ENCODE results near the gene ST7. TPM values are rescaled to one million over a fixed set of nuclear protein-coding genes. Genes with fewer than 3 reads are reported as not detected.

The ST7 gene
- total and polyA plus RNA-seq, 5 donors from 2014 or later, result 7.3 to 15.5 (median 9.9) TPM

DNA sequence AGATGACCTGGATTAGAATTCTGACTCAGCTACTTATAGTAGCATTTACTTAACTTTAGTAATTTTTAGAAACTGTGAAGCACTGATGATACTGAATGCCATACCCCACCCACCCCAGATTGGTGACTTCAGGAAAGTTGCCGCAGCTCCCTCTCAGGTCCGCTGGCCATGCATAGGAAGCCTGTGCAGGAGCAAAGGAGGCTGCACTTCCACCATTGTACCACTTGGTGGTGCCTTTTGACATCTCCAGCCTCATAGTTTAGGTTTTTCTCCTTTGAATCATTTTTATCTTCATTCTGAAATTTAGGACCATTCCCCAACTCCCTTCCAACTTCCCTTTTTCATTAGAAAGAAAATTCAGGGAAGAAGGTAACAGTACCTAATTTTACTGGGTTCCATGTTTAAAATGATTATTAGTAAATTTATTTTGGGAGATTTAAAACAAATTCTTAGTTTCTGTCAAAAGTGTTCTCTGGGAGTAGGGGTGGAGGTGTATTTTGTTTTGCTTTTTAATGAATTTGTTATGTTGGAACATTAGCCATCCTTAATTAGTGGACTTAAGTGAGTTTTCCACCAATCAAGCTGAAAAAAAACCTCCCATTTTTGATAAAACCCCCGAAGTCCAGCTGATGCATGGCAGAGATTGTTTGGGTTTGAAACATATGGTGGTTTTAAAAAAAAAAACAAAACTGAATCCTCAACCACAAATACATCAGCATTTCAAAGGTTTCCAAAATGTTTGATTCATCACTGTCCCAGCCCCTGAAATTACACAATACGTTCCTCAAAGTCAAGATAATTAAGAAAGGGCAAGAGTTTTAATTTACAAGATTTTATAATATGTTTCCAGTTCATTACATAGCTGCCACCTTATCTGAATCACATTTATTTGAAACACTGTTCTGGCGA, 259.9 kb downstream of the ST7 start:
- no peak overlapping the region for H3K27ac ChIP-seq (ENCODE audit: insufficient read depth, low read length, poor library complexity, severe bottlenecking)
- no peak overlapping the region for H3K4me3 Mint-ChIP-seq

DNA sequence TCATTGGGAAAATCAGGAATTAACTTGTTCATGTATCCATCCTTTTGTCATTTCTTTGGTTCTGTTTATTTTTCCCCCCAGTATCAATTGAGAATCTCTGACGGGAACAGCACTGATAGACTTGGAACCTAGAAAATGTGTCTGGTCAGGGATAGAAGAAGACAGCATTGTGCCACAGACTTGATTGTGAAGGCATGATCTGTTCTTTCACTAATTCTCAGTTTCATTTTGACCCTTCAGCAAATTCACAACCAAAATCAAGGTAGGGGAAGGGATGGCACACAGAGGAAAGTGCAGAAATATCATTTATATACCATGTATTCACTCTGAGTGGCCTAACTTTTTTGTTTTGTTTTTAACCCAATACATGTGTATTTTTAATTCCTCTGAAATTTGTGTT, 262.7 kb downstream of the ST7 start:
- no peak overlapping the region for H3K27ac Mint-ChIP-seq
- Histone ChIP-seq H3K36me3 (ENCODE audit: control insufficient read depth, insufficient read depth, low read length) (peaks cover 2% of the 10 kb centered on the region), H3K27me3 (ENCODE audit: control insufficient read depth, insufficient read depth, low read length) (no peaks in the 10 kb centered on the region), H3K27ac (ENCODE audit: insufficient read depth, low read length, poor library complexity, severe bottlenecking) (no peak overlapping the region), H3K4me3 (ENCODE audit: low read depth, low read length) (no peak overlapping the region), H3K9me3 (ENCODE audit: control insufficient read depth in 2 of 2, low read length in 2 of 2) (no peaks in the 10 kb centered on the region), H3K4me1 (ENCODE audit: control insufficient read depth, insufficient read depth, low read length, poor library complexity, severe bottlenecking) (no peaks in the 10 kb centered on the region)
- H3K9me3 Mint-ChIP-seq, result no peaks in the 10 kb centered on the region
- peaks cover 9% of the 10 kb centered on the region for H3K36me3 Mint-ChIP-seq
- H3K27me3 Mint-ChIP-seq, result no peaks in the 10 kb centered on the region
- H3K4me1 Mint-ChIP-seq, result peaks cover 0 to 5% (median 0%) of the 10 kb centered on the region in 4 donors
- DNase-seq (no peak), ATAC-seq (ENCODE audit: low read depth in 2 of 2) (no peak)
- H3K4me3 Mint-ChIP-seq, result no peak overlapping the region

More for the DNA sequence above, 259.9 kb downstream of the ST7 start:
- Histone ChIP-seq H3K4me1 (ENCODE audit: control insufficient read depth, insufficient read depth, low read length, poor library complexity, severe bottlenecking) (no peaks in the 10 kb centered on the region), H3K36me3 (ENCODE audit: control insufficient read depth, insufficient read depth, low read length) (peaks cover 2% of the 10 kb centered on the region), H3K4me3 (ENCODE audit: low read depth, low read length) (no peak overlapping the region), H3K9me3 (ENCODE audit: control insufficient read depth in 2 of 2, low read length in 2 of 2) (no peaks in the 10 kb centered on the region), H3K27me3 (ENCODE audit: control insufficient read depth, insufficient read depth, low read length) (no peaks in the 10 kb centered on the region)
- DNase-seq (peak in 2 of 3 donors; percentile 23 to 49), ATAC-seq (ENCODE audit: low read depth in 2 of 2) (peak; percentile 59 to 61)
- no peaks in the 10 kb centered on the region for H3K9me3 Mint-ChIP-seq
- H3K36me3 Mint-ChIP-seq, result peaks cover 9% of the 10 kb centered on the region
- no peaks in the 10 kb centered on the region for H3K27me3 Mint-ChIP-seq
- H3K27ac Mint-ChIP-seq, result no peak overlapping the region
- H3K4me1 Mint-ChIP-seq, result peaks cover 0 to 5% (median 0%) of the 10 kb centered on the region in 4 donors

DNA sequence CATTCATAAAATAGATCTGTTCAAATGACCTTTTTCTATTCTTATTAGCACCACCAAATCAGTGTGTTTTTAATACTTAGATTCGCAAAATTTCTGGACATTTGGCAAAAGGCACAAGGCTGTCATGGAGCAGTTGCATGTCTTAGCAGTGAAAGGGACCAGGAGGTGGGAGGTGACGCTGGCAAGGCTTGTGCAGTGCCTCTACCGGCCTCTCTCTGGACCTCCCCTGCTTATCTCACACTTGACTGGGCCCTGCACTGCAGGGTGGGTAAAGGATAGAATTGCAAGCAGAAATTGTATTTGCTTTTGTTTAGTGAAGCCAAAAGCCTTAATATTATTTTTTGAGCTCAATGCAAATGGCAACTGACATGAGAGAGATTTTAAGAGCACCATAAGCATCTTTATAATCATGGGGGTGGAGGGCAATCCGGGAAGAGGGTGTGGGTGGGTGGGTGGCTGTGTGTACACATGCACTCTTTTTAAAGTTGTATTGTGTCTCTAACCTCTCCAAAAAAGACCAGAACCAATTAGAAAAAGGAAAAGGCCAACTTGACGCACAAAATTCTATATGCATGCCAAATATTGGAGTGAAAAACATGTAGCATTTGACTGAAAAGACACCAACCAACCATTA, 263.3 kb downstream of the ST7 start:
- H3K4me1 Mint-ChIP-seq, result peaks cover 0 to under 1% (median 0%) of the 10 kb centered on the region in 4 donors
- Histone ChIP-seq H3K4me3 (ENCODE audit: low read depth, low read length) (no peak overlapping the region), H3K4me1 (ENCODE audit: control insufficient read depth, insufficient read depth, low read length, poor library complexity, severe bottlenecking) (no peaks in the 10 kb centered on the region), H3K27ac (ENCODE audit: insufficient read depth, low read length, poor library complexity, severe bottlenecking) (no peak overlapping the region), H3K36me3 (ENCODE audit: control insufficient read depth, insufficient read depth, low read length) (no peaks in the 10 kb centered on the region), H3K27me3 (ENCODE audit: control insufficient read depth, insufficient read depth, low read length) (no peaks in the 10 kb centered on the region), H3K9me3 (ENCODE audit: control insufficient read depth in 2 of 2, low read length in 2 of 2) (no peaks in the 10 kb centered on the region)
- no peak for DNase-seq
- H3K9me3 Mint-ChIP-seq, result no peaks in the 10 kb centered on the region
- no peak overlapping the region for H3K27ac Mint-ChIP-seq
- H3K27me3 Mint-ChIP-seq, result no peaks in the 10 kb centered on the region
- no peak overlapping the region for H3K4me3 Mint-ChIP-seq
- ATAC-seq (ENCODE audit: low read depth in 2 of 2), result no peak
- peaks cover 9% of the 10 kb centered on the region for H3K36me3 Mint-ChIP-seq

DNA sequence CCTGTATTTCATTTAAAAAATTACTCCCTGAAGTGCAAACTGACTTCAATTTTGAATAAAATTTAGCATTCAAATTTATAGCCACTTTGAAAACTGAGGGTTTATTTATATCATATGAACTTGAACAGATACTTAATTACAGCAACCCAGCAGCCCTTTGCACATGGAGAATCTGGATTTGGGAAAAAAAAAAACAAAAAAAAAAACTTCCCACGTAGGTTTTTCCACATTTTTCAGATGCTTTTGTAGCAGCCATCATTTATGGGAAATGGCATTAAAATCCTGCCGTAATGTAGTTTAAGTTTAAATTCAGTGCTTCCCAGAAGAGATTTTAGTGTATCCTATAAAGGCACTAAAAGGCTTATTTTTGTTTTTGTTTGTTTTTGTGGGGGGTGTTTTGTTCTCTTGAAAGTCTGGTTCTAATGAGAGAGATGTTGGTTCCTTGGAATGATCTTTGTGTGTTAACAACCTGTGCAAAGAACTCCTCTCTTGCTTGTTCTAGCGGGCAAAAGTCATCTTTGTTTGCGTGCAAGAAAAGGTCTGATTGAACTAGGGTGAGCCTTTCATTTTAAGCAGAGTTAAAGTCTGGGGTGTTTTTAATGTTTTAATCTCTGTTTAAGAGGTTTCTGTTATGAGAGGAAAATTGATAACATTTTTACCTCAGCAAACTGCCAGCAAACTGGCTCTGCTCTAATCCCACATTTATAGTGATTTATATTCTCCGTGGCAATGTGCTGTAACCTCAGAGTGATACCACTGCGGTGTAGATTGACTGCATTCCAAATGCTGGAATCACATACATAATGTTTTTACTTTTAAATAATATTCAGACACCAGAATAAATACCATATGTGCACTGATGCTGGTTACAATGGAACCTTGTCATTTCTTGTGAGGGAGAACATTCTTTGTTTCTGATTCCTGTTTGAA, 264.1 kb downstream of the ST7 start:
- Histone ChIP-seq H3K27me3 (ENCODE audit: control insufficient read depth, insufficient read depth, low read length) (no peaks in the 10 kb centered on the region), H3K4me3 (ENCODE audit: low read depth, low read length) (no peak overlapping the region), H3K9me3 (ENCODE audit: control insufficient read depth in 2 of 2, low read length in 2 of 2) (no peaks in the 10 kb centered on the region), H3K4me1 (ENCODE audit: control insufficient read depth, insufficient read depth, low read length, poor library complexity, severe bottlenecking) (no peaks in the 10 kb centered on the region), H3K36me3 (ENCODE audit: control insufficient read depth, insufficient read depth, low read length) (no peaks in the 10 kb centered on the region), H3K27ac (ENCODE audit: insufficient read depth, low read length, poor library complexity, severe bottlenecking) (no peak overlapping the region)
- no peak for DNase-seq
- no peak for ATAC-seq (ENCODE audit: low read depth in 2 of 2)
- no peak overlapping the region for H3K27ac Mint-ChIP-seq
- no peaks in the 10 kb centered on the region for H3K9me3 Mint-ChIP-seq
- peaks cover 9% of the 10 kb centered on the region for H3K36me3 Mint-ChIP-seq
- H3K4me3 Mint-ChIP-seq, result no peak overlapping the region
- H3K4me1 Mint-ChIP-seq, result no peaks in the 10 kb centered on the region
- H3K27me3 Mint-ChIP-seq, result no peaks in the 10 kb centered on the region

DNA sequence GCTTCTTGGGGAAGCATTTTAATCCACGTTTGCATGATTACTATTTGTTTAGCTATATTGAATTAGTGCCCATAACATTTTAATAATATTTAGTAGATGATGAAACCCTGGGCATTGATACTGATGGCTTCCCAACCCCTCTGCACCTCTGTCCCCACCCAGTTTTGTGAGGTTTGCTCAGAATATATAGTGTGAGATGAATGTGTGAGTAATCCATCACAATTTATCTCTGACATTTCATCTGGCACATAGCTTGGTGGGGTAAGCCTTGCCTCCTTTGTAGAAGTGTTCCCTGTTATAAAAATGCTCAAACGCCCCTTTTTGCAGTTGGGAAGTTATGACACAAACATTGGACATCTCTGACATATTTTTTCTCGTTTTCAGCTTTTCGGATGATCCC, 265.4 kb downstream of the ST7 start:
- DNase-seq (no peak), ATAC-seq (ENCODE audit: low read depth in 2 of 2) (no peak)
- no peak overlapping the region for H3K4me3 ChIP-seq (ENCODE audit: low read depth, low read length)
- Mint-ChIP-seq H3K4me1 (no peaks in the 10 kb centered on the region), H3K27me3 (no peaks in the 10 kb centered on the region), H3K36me3 (peaks cover 21% of the 10 kb centered on the region), H3K27ac (no peak overlapping the region), H3K9me3 (peaks cover 0 to 1% (median 0%) of the 10 kb centered on the region in 7 donors), H3K4me3 (no peak overlapping the region)
- no peaks in the 10 kb centered on the region for H3K9me3 ChIP-seq (ENCODE audit: control insufficient read depth in 2 of 2, low read length in 2 of 2)
- no peaks in the 10 kb centered on the region for H3K27me3 ChIP-seq (ENCODE audit: control insufficient read depth, insufficient read depth, low read length)
- H3K36me3 ChIP-seq (ENCODE audit: control insufficient read depth, insufficient read depth, low read length), result peaks cover 3% of the 10 kb centered on the region
- no peaks in the 10 kb centered on the region for H3K4me1 ChIP-seq (ENCODE audit: control insufficient read depth, insufficient read depth, low read length, poor library complexity, severe bottlenecking)
- H3K27ac ChIP-seq (ENCODE audit: insufficient read depth, low read length, poor library complexity, severe bottlenecking), result no peak overlapping the region

DNA sequence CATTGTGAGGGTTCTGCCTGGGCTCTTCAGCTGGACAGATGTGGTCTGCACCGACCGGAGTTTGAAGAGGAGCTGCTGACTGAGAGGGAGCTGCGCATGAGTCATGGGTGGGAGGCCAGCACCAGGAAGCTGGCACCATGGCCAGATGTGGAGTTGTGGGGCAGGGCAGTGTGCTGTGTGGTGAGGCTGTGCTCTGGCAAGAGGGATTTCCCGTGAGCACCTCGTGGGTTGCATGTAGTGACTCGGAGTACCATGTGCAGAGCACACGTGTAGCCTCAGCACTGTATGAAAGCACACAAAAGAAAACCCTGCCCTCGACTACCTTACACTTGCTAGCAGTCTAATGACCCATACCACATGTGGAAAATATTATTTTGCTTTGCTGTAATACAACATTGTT, 266.2 kb downstream of the ST7 start:
- no peak overlapping the region for H3K27ac ChIP-seq (ENCODE audit: insufficient read depth, low read length, poor library complexity, severe bottlenecking)
- no peak for ATAC-seq (ENCODE audit: low read depth in 2 of 2)
- no peak overlapping the region for H3K4me3 ChIP-seq (ENCODE audit: low read depth, low read length)
- H3K9me3 Mint-ChIP-seq, result peaks cover 0 to 1% (median 0%) of the 10 kb centered on the region in 7 donors
- no peak for DNase-seq
- H3K36me3 ChIP-seq (ENCODE audit: control insufficient read depth, insufficient read depth, low read length), result peaks cover 3% of the 10 kb centered on the region
- H3K27ac Mint-ChIP-seq, result peak overlapping the region in 1 of 3 donors; percentile 70
- H3K9me3 ChIP-seq (ENCODE audit: control insufficient read depth in 2 of 2, low read length in 2 of 2), result no peaks in the 10 kb centered on the region
- H3K4me1 Mint-ChIP-seq, result no peaks in the 10 kb centered on the region
- no peaks in the 10 kb centered on the region for H3K27me3 Mint-ChIP-seq
- H3K4me3 Mint-ChIP-seq, result no peak overlapping the region
- no peaks in the 10 kb centered on the region for H3K27me3 ChIP-seq (ENCODE audit: control insufficient read depth, insufficient read depth, low read length)
- H3K4me1 ChIP-seq (ENCODE audit: control insufficient read depth, insufficient read depth, low read length, poor library complexity, severe bottlenecking), result no peaks in the 10 kb centered on the region
- peaks cover 21% of the 10 kb centered on the region for H3K36me3 Mint-ChIP-seq

DNA sequence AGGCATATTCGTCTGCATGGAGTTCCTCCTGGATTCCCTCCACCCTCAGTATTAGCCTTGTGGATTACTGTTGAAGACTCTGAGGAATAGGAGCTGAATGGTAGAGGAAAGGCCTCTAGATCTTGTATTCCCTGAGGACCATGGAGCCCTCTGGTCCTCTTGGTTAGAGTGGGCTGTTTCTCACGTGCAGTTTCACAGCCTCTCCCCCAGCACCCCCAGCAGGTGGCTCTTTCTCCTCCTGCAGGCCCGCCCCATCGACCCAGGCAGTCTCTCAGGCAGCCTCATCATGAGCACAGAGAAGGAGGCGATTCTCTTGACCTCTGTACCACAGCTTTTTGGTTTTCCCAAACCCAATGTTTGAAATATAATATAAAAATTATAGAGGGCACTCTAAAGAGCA, 267.5 kb downstream of the ST7 start:
- H3K27ac ChIP-seq (ENCODE audit: insufficient read depth, low read length, poor library complexity, severe bottlenecking), result no peak overlapping the region
- DNase-seq (no peak), ATAC-seq (ENCODE audit: low read depth in 2 of 2) (no peak)
- Mint-ChIP-seq H3K4me3 (no peak overlapping the region), H3K9me3 (peaks cover 0 to 1% (median 0%) of the 10 kb centered on the region in 7 donors), H3K36me3 (peaks cover 21% of the 10 kb centered on the region), H3K27ac (no peak overlapping the region), H3K4me1 (no peaks in the 10 kb centered on the region), H3K27me3 (no peaks in the 10 kb centered on the region)
- H3K4me3 ChIP-seq (ENCODE audit: low read depth, low read length), result no peak overlapping the region
- no peaks in the 10 kb centered on the region for H3K4me1 ChIP-seq (ENCODE audit: control insufficient read depth, insufficient read depth, low read length, poor library complexity, severe bottlenecking)
- no peaks in the 10 kb centered on the region for H3K9me3 ChIP-seq (ENCODE audit: control insufficient read depth in 2 of 2, low read length in 2 of 2)
- H3K36me3 ChIP-seq (ENCODE audit: control insufficient read depth, insufficient read depth, low read length), result peaks cover 3% of the 10 kb centered on the region
- H3K27me3 ChIP-seq (ENCODE audit: control insufficient read depth, insufficient read depth, low read length), result no peaks in the 10 kb centered on the region

All from CD4-positive, CD25-positive, alpha-beta regulatory T cell (primary cell).